OCI-LY7 (cell line): ENCODE measurements around the gene KLHL1. TPM values are rescaled to one million over a fixed set of nuclear protein-coding genes. Genes with fewer than 3 reads are reported as not detected.

ENCODE experiments used
- BruUV-seq: library from RNA; stranded (reverse); fragments of 400-500 nt; replicated peaks from 2 replicates; lab custom pipeline; 2021; lab: Mats Ljungman, UMichigan
- CTCF ChIA-PET: fragments of 300-600 bp; sonication (Branson Sonifier 250); formaldehyde crosslinking; loops from one replicate; lab custom pipeline; 2022; ENCODE audit warnings: antibody characterized with exemption; ENCODE audit not compliant: unreplicated experiment; lab: Charles Lee
- POLR2A ChIA-PET: fragments of 300-600 bp; sonication (Branson Sonifier 250); formaldehyde crosslinking; loops from one replicate; lab custom pipeline; 2022; ENCODE audit warnings: antibody characterized with exemption; lab: Charles Lee
- DNase-seq: peaks from one replicate; pipeline ENCODE4 v3.0.0-alpha.2; 2015; ENCODE audit warnings: low spot score
- H2AFZ ChIP-seq: fragments of 200-600 bp; sonication (generic), shearing (Covaris generic); 2 replicates; pipeline ENCODE4 v1.6.1; 2014; ENCODE audit warnings: mild to moderate bottlenecking, antibody characterized with exemption, low read length, moderate library complexity
- H3K27ac ChIP-seq: fragments of 200-600 bp; sonication (generic); 2 replicates; pipeline ENCODE4 v1.5.1; 2014; ENCODE audit warnings: mixed run types, low read depth, mild to moderate bottlenecking, moderate library complexity, low read length, inconsistent platforms; ENCODE audit not compliant: poor library complexity, severe bottlenecking
- H3K36me3 ChIP-seq: fragments of 200-600 bp; sonication (generic); 2 replicates; pipeline ENCODE4 v1.6.1; 2014; ENCODE audit warnings: mild to moderate bottlenecking, antibody characterized with exemption, low read length, moderate library complexity, mixed read lengths; ENCODE audit not compliant: insufficient read depth
- H3K4me1 ChIP-seq: fragments of 200-600 bp; sonication (generic); 2 replicates; pipeline ENCODE4 v1.5.1; 2014; ENCODE audit warnings: mild to moderate bottlenecking, low read length; ENCODE audit not compliant: insufficient read depth, poor library complexity, severe bottlenecking
- H3K4me2 ChIP-seq: fragments of 200-600 bp; sonication (generic); 2 replicates; pipeline ENCODE4 v1.6.1; 2014; ENCODE audit warnings: mild to moderate bottlenecking, low read length
- H3K4me3 ChIP-seq: fragments of 200-600 bp; sonication (generic); 2 replicates; pipeline ENCODE4 v1.5.1; 2014; ENCODE audit warnings: mild to moderate bottlenecking, low read depth, low read length; ENCODE audit not compliant: poor library complexity, severe bottlenecking
- H3K79me2 ChIP-seq: fragments of 200-600 bp; sonication (generic); 2 replicates; pipeline ENCODE4 v1.6.1; 2016; ENCODE audit warnings: low read depth, mild to moderate bottlenecking, low read length, moderate library complexity, mixed read lengths; ENCODE audit not compliant: insufficient read depth
- H3K9me2 ChIP-seq: fragments of 200-600 bp; sonication (generic); 2 replicates; pipeline ENCODE4 v1.6.1; 2016; ENCODE audit warnings: mild to moderate bottlenecking, low read length, mixed read lengths; ENCODE audit not compliant: insufficient read depth
- H3K9me3 ChIP-seq: fragments of 200-600 bp; sonication (generic); 2 replicates; pipeline ENCODE4 v1.6.1; 2014; ENCODE audit warnings: mild to moderate bottlenecking, mixed run types, low read length, mixed read lengths
- H4K20me1 ChIP-seq: fragments of 200-600 bp; sonication (generic); 2 replicates; pipeline ENCODE4 v1.6.1; 2014; ENCODE audit warnings: mild to moderate bottlenecking, antibody characterized with exemption, low read length, moderate library complexity, mixed read lengths; ENCODE audit not compliant: insufficient read depth
- CTCF ChIP-seq: fragments of 200-600 bp; sonication (generic); conservative IDR thresholded peaks from 2 replicates; pipeline ENCODE4 v1.5.1; 2014; ENCODE audit warnings: mild to moderate bottlenecking, antibody characterized with exemption, low read length, moderate library complexity, mixed read lengths
- EZH2phosphoT487 ChIP-seq: fragments of 200-600 bp; sonication (generic); IDR thresholded peaks from 2 replicates; pipeline ENCODE4 v1.6.1; 2018; ENCODE audit warnings: low read depth, borderline replicate concordance, mild to moderate bottlenecking, mixed run types, antibody characterized with exemption, low read length, moderate library complexity, mixed read lengths
- intact Hi-C: fragments of 100-400 bp; cut with micrococcal nuclease; formaldehyde crosslinking; loops from one replicate; pipeline ENCODE4 v1.10.0; 2022; ENCODE audit not compliant: unreplicated experiment
- total RNA-seq, 2 experiments: library from RNA; depleted of rRNA in 1 of 2; stranded (reverse); fragments of >200 nt in 1 of 2; shearing (Covaris generic) in 1 of 2; gene quantifications; 2 replicates each; pipeline ENCODE4 v1.2.3, GENCODE V29; 2014 to 2022

KLHL1 gene
- total RNA-seq, 2 experiments from 2014 or later, result not detected

- intact Hi-C loops, result no loop called here
- Histone ChIP-seq H3K79me2 (no peaks in the 10 kb centered on the region), H3K9me2 (no peaks in the 10 kb centered on the region), H4K20me1 (no peaks in the 10 kb centered on the region), H2AFZ (no peak overlapping the region), H3K4me3 (no peak overlapping the region), H3K9me3 (no peaks in the 10 kb centered on the region), H3K27ac (no peak overlapping the region), H3K4me1 (no peaks in the 10 kb centered on the region), H3K36me3 (no peaks in the 10 kb centered on the region), H3K4me2 (no peak overlapping the region)
- ChIA-PET POLR2A (no interaction called here), CTCF (no interaction called here)
- TF ChIP-seq CTCF (no peak), EZH2phosphoT487 (no peak)
- no TSS peak for BruUV-seq
- DNase-seq, result no peak
These were observed 430.9 kb downstream of the KLHL1 start for GRCh38 chr13:69677343-69677742.

DNA sequence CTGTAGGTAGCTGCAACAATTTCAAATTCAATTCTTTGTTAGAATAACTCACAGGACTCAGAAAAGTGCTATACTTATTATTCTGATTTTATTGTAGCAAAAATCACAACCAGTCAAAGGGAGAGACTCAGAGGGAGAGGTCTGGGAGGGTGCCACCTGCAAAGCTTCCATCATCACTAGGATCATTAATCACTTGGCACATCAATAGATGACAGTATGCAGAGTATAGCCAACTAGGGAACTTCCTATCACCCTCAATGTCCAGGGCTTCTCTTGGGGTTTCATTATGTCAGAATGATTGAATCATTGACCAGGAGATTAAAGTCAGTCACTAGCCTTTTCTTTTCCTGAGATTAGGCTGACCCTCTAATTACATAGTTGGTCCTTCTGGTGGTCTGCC is 432.0 kb downstream of the KLHL1 start:
- no peaks in the 10 kb centered on the region for H3K9me2 ChIP-seq
- no peaks in the 10 kb centered on the region for H3K79me2 ChIP-seq
- BruUV-seq, result no TSS peak
- CTCF ChIA-PET, result no interaction called here
- intact Hi-C loops, result no loop called here
- H3K4me1 ChIP-seq, result no peaks in the 10 kb centered on the region
- POLR2A ChIA-PET, result interaction anchor here (0.6 kb wide), 1 partner anchor 9 kb away, joined by 4 read pairs; no protein-coding TSS in a partner anchor
- H3K27ac ChIP-seq, result no peak overlapping the region
- no peak for DNase-seq
- no peak overlapping the region for H2AFZ ChIP-seq
- no peak overlapping the region for H3K4me2 ChIP-seq
- no peak for TF ChIP-seq EZH2phosphoT487
- no peak for TF ChIP-seq CTCF
- H3K36me3 ChIP-seq, result no peaks in the 10 kb centered on the region
- H3K4me3 ChIP-seq, result no peak overlapping the region
- no peaks in the 10 kb centered on the region for H4K20me1 ChIP-seq
- no peaks in the 10 kb centered on the region for H3K9me3 ChIP-seq

GRCh38 chr13:69660155-69660554 is 448.1 kb downstream of the KLHL1 start:
- H2AFZ ChIP-seq, result no peak overlapping the region
- POLR2A ChIA-PET, result no interaction called here

More at GRCh38 chr13:69660155-69660554, 448.1 kb downstream of the KLHL1 start:
- CTCF ChIA-PET, result no interaction called here
- Histone ChIP-seq H4K20me1 (no peaks in the 10 kb centered on the region), H3K4me1 (no peaks in the 10 kb centered on the region), H3K4me2 (no peak overlapping the region), H3K79me2 (no peaks in the 10 kb centered on the region), H3K27ac (no peak overlapping the region), H3K4me3 (no peak overlapping the region), H3K36me3 (no peaks in the 10 kb centered on the region), H3K9me3 (no peaks in the 10 kb centered on the region; the same call in 1 of the 2 replicates), H3K9me2 (no peaks in the 10 kb centered on the region)
- peak; percentile 5 for DNase-seq
- intact Hi-C loops, result no loop called here
- no peak for TF ChIP-seq EZH2phosphoT487
- TF ChIP-seq CTCF, result no peak
- no TSS peak for BruUV-seq
